Activated naive CD8-positive, alpha-beta T cell treated with anti-CD3 and anti-CD28 coated beads, Interleukin-2, amount 50 U/mL, for 24 hours (primary cell): ENCODE measurements around the gene C4BPA.

ENCODE experiments used
- ATAC-seq: fragments of 150-1000 bp; cut with Tn5 transposase; one replicate; pipeline ENCODE4 v1.10.0; 2021
- DNase-seq: peaks from one replicate; pipeline ENCODE4 v3.0.0; 2021
- H3K27ac Mint-ChIP-seq: one replicate; pipeline ENCODE4 v1.8.0; 2021; ENCODE audit warnings: mild to moderate bottlenecking, mixed read lengths
- H3K27me3 Mint-ChIP-seq: one replicate; pipeline ENCODE4 v1.8.0; 2021; ENCODE audit warnings: mixed read lengths
- H3K36me3 Mint-ChIP-seq: one replicate; pipeline ENCODE4 v1.8.0; 2021; ENCODE audit warnings: low read depth, mixed read lengths
- H3K4me1 Mint-ChIP-seq: one replicate; pipeline ENCODE4 v1.8.0; 2021; ENCODE audit warnings: mixed read lengths
- H3K4me3 Mint-ChIP-seq: one replicate; pipeline ENCODE4 v1.8.0; 2021; ENCODE audit warnings: mild to moderate bottlenecking, moderate library complexity, mixed read lengths
- H3K9me3 Mint-ChIP-seq: one replicate; pipeline ENCODE4 v1.8.0; 2021; ENCODE audit warnings: mixed read lengths

Gene C4BPA

DNA sequence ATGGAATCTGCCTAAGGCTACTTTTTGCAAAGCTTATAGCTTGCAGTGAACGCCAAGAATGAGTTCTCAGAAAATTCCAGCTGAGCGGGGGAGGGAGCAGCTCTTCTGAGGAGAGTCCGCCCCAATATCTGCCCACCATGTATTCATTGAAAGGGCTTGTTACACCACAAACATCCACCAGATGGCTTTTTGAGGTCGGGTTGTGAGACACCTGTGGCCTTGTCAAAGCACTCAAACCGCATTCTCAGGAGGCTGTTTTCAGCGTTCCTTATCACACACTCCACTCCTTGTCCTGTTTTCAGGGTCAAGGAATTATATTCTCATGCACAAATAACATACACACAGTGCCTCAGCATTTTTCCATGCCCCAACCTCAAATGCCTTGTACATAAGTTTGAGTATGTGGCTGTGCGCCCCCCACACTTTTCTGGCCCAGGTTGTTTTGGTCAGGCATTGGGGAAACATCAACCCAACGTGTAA, 19.3 kb upstream of the C4BPA start:
- Mint-ChIP-seq H3K27ac (no peak overlapping the region), H3K4me1 (peaks cover 24% of the 10 kb centered on the region), H3K9me3 (no peaks in the 10 kb centered on the region), H3K4me3 (no peak overlapping the region), H3K36me3 (no peaks in the 10 kb centered on the region), H3K27me3 (peaks cover 2% of the 10 kb centered on the region)
- peak; percentile 56 for DNase-seq
- peak; percentile 76 for ATAC-seq

GRCh38 chr1:207085887-207086286, 18.1 kb upstream of the C4BPA start:
- peaks cover 2% of the 10 kb centered on the region for H3K27me3 Mint-ChIP-seq
- no peak overlapping the region for H3K4me3 Mint-ChIP-seq
- DNase-seq (no peak), ATAC-seq (no peak)
- H3K4me1 Mint-ChIP-seq: peaks cover 29% of the 10 kb centered on the region
- H3K36me3 Mint-ChIP-seq: no peaks in the 10 kb centered on the region
- no peaks in the 10 kb centered on the region for H3K9me3 Mint-ChIP-seq
- no peak overlapping the region for H3K27ac Mint-ChIP-seq

- DNase-seq: no peak
- H3K9me3 Mint-ChIP-seq: no peaks in the 10 kb centered on the region
- no peak for ATAC-seq
- peaks cover 2% of the 10 kb centered on the region for H3K27me3 Mint-ChIP-seq
- H3K4me3 Mint-ChIP-seq: no peak overlapping the region
- H3K27ac Mint-ChIP-seq: no peak overlapping the region
- H3K36me3 Mint-ChIP-seq: no peaks in the 10 kb centered on the region
- peaks cover 29% of the 10 kb centered on the region for H3K4me1 Mint-ChIP-seq
These were observed 15.9 kb upstream of the C4BPA start for GRCh38 chr1:207088161-207088560.

DNA sequence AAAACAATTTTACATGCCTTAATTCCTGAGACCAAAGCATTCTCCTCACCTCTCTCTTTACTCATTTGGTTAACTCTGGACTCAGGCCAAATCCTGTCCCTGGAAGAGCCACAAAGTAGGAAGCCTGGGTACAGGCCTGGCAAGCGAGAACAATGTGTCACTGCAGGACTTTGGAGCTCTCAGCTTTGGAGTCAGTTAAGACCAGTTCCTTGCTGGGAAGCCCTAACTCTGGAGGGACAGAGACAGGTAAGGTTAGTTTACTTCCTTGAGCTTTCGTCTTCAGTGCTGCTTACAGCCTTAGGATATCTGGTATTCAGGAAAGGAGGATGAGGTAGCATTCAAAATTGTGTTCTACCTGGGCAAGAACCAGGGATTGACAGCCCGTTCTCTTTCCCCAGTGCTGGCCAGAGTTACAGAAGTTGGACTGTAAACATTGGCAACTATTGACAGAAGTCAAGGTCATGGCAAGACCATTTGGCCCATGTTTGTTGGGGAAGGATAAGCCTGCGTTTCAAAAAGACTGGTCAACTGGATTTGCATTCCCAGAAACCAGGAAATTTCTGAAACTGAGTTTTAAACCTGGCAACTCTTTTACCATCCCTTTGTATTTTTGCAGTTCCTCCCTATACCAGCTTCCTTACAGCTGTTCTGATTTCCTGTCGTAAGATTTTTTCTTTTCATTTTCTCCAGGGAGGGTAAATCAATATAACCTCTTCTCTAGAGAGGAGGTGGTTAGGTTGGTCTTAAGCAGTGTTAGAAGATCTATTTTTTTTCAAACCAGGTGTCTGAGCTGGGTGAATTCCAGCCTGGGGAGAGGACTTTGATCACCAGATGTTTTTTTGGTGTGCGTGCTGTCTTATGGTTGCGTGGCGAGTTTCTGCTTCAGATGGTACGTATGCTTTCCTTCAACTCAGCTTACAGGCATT, 15.1 kb upstream of the C4BPA start, which contains the start of gene C4BPB:
TSS of gene C4BPB (plus strand) at position 160 of the 926 bp plus-strand sequence. CDS start at position 832, 672 bp downstream.
- Mint-ChIP-seq H3K4me1 (peaks cover 29% of the 10 kb centered on the region), H3K36me3 (no peaks in the 10 kb centered on the region), H3K27ac (peak within 1 kb of the TSS; percentile 74), H3K27me3 (peaks cover 2% of the 10 kb centered on the region), H3K4me3 (peak within 1 kb of the TSS; percentile 76), H3K9me3 (no peaks in the 10 kb centered on the region)
- no peak for DNase-seq
- peak; percentile 33 for ATAC-seq

GRCh38 chr1:207089627-207090355, 14.2 kb upstream of the C4BPA start:
- Mint-ChIP-seq H3K9me3 (no peaks in the 10 kb centered on the region), H3K27me3 (no peaks in the 10 kb centered on the region), H3K4me3 (peak overlapping the region; percentile 76), H3K4me1 (peaks cover 25% of the 10 kb centered on the region), H3K36me3 (no peaks in the 10 kb centered on the region), H3K27ac (peak overlapping the region; percentile 74)
- no peak for DNase-seq
- ATAC-seq: no peak

- ATAC-seq (no peak), DNase-seq (no peak)
- Mint-ChIP-seq H3K27me3 (no peaks in the 10 kb centered on the region), H3K9me3 (no peaks in the 10 kb centered on the region), H3K36me3 (no peaks in the 10 kb centered on the region), H3K27ac (no peak overlapping the region), H3K4me3 (no peak overlapping the region), H3K4me1 (peaks cover 19% of the 10 kb centered on the region)
These were observed 12.7 kb upstream of the C4BPA start for GRCh38 chr1:207091200-207091908.

- Mint-ChIP-seq H3K9me3 (no peaks in the 10 kb centered on the region), H3K36me3 (peaks cover 5% of the 10 kb centered on the region), H3K27me3 (no peaks in the 10 kb centered on the region), H3K4me1 (peaks cover 22% of the 10 kb centered on the region), H3K27ac (no peak overlapping the region), H3K4me3 (no peak overlapping the region)
- DNase-seq: no peak
- ATAC-seq: no peak
These were observed 10.1 kb upstream of the C4BPA start for GRCh38 chr1:207093944-207094343.

GRCh38 chr1:207097871-207098324, 6.1 kb upstream of the C4BPA start:
- Mint-ChIP-seq H3K36me3 (peaks cover 5% of the 10 kb centered on the region), H3K4me3 (no peak overlapping the region), H3K9me3 (no peaks in the 10 kb centered on the region), H3K27ac (peak overlapping the region; percentile 78), H3K27me3 (peaks cover 7% of the 10 kb centered on the region), H3K4me1 (peaks cover 9% of the 10 kb centered on the region)
- ATAC-seq (peak; percentile 98), DNase-seq (no peak)

DNA sequence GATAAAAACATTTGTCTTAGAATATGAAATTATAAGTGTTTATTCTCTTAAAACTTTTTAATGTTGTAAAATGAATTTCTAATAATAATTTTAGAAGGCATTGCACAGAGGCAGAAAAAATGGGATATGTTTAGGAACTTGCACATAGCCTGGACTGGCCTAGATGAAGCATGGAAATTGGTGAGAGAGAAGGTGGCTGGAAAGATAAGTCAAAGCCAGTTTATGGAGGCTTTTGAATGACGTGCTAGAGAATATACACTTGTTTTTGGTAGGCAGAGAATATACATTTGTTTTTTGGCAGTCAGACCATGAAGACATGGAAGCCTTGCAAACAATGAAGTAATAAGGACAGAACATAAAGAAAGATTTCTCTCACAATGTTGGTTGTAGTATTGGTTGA, 2.3 kb upstream of the C4BPA start:
- DNase-seq (no peak), ATAC-seq (no peak)
- peaks cover 5% of the 10 kb centered on the region for H3K36me3 Mint-ChIP-seq
- no peak overlapping the region for H3K4me3 Mint-ChIP-seq
- peaks cover 9% of the 10 kb centered on the region for H3K4me1 Mint-ChIP-seq
- peaks cover 11% of the 10 kb centered on the region for H3K27me3 Mint-ChIP-seq
- H3K9me3 Mint-ChIP-seq: no peaks in the 10 kb centered on the region
- H3K27ac Mint-ChIP-seq: no peak overlapping the region

GRCh38 chr1:207102146-207102545, 1.9 kb upstream of the C4BPA start:
- H3K4me1 Mint-ChIP-seq: peaks cover 9% of the 10 kb centered on the region
- ATAC-seq: no peak

DNA sequence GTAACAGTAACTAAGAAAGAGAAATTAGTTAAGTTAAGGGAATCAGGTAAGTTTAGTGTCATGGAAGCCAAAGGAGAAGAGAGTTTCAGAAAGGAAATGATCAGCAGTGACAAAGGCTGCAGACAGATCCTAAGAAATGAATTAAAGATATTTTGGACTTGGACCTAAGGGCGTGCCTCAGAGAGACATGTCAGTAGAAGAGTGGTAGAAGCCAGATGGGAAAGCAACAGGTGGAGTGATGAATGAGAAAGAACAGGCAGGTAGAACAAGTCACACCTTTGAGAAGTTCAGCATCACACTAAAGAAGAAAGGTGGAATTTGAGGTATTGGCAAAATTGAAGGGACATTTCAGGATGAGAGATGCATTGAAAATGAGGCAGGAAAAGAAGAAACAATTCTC, 1.4 kb upstream of the C4BPA start:
- Mint-ChIP-seq H3K36me3 (peaks cover 5% of the 10 kb centered on the region), H3K27ac (no peak overlapping the region)
- no peak for ATAC-seq

More at GRCh38 chr1:207102146-207102545, 1.9 kb upstream of the C4BPA start:
- Mint-ChIP-seq H3K36me3 (peaks cover 5% of the 10 kb centered on the region), H3K27ac (no peak overlapping the region), H3K4me3 (no peak overlapping the region), H3K27me3 (peaks cover 11% of the 10 kb centered on the region), H3K9me3 (no peaks in the 10 kb centered on the region)
- no peak for DNase-seq

GRCh38 chr1:207109004-207109403, 5.0 kb downstream of the C4BPA start:
- DNase-seq (no peak), ATAC-seq (no peak)
- no peaks in the 10 kb centered on the region for H3K4me1 Mint-ChIP-seq
- H3K27ac Mint-ChIP-seq: no peak overlapping the region
- H3K4me3 Mint-ChIP-seq: no peak overlapping the region
- H3K36me3 Mint-ChIP-seq: no peaks in the 10 kb centered on the region
- peaks cover 2% of the 10 kb centered on the region for H3K27me3 Mint-ChIP-seq
- H3K9me3 Mint-ChIP-seq: no peaks in the 10 kb centered on the region

More for the DNA sequence above, 1.4 kb upstream of the C4BPA start:
- no peaks in the 10 kb centered on the region for H3K9me3 Mint-ChIP-seq
- peaks cover 7% of the 10 kb centered on the region for H3K4me1 Mint-ChIP-seq
- no peak overlapping the region for H3K4me3 Mint-ChIP-seq
- no peak for DNase-seq
- H3K27me3 Mint-ChIP-seq: peaks cover 11% of the 10 kb centered on the region

- DNase-seq: no peak
- Mint-ChIP-seq H3K27me3 (peaks cover 2% of the 10 kb centered on the region), H3K36me3 (no peaks in the 10 kb centered on the region), H3K9me3 (no peaks in the 10 kb centered on the region), H3K4me1 (no peaks in the 10 kb centered on the region), H3K27ac (no peak overlapping the region), H3K4me3 (no peak overlapping the region)
- no peak for ATAC-seq
These were observed 8.7 kb downstream of the C4BPA start for GRCh38 chr1:207112616-207113296.

DNA sequence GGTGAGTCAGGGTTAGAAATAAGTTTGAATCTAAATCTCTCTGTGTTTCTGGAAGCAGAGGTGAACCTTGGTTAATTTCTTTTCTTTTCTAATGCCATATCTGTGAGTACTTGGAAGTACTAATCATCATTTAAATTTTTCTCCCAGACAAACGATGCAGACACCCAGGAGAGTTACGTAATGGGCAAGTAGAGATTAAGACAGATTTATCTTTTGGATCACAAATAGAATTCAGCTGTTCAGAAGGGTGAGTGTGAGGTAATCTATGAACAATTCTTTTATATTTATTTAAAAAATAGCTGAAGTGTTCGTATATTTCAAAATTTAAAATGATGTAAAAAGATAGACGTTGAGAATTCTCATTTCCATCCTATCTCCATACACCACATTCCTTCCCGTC, 11.2 kb downstream of the C4BPA start:
- H3K4me3 Mint-ChIP-seq: no peak overlapping the region
- no peaks in the 10 kb centered on the region for H3K4me1 Mint-ChIP-seq
- no peak for DNase-seq
- no peaks in the 10 kb centered on the region for H3K27me3 Mint-ChIP-seq
- no peaks in the 10 kb centered on the region for H3K36me3 Mint-ChIP-seq
- ATAC-seq: no peak
- H3K27ac Mint-ChIP-seq: no peak overlapping the region
- H3K9me3 Mint-ChIP-seq: no peaks in the 10 kb centered on the region
